OCI-LY3 (cell line): Measurements from ENCODE around the gene PSMD10.

Experiments
- H2AFZ ChIP-seq: fragments of 200-600, 300-600 bp; shearing (Covaris generic); 2 replicates; pipeline ENCODE4 v1.6.0; 2014; ENCODE audit warnings: antibody characterized with exemption, low read depth, low read length
- H3K27ac ChIP-seq: fragments of 200-600, 300-600 bp; sonication (generic); 2 replicates; pipeline ENCODE4 v1.5.1; 2014; ENCODE audit warnings: mild to moderate bottlenecking, low read length, moderate library complexity, mixed read lengths
- H3K27me3 ChIP-seq: fragments of 200-600, 300-600 bp; sonication (generic); 2 replicates; pipeline ENCODE4 v1.6.1; 2014; ENCODE audit warnings: low read depth, low read length, mixed read lengths
- H3K36me3 ChIP-seq: fragments of 200-600, 300-600 bp; sonication (generic); replicated peaks from 2 replicates; pipeline ENCODE3; 2014; ENCODE audit warnings: low read depth, low read length, mixed read lengths
- H3K4me1 ChIP-seq: fragments of 300-600, 200-600 bp; sonication (generic); 2 replicates; pipeline ENCODE4 v1.6.1; 2014; ENCODE audit warnings: low read length, mixed read lengths
- H3K4me2 ChIP-seq: fragments of 200-600, 300-600 bp; sonication (generic); 2 replicates; pipeline ENCODE4 v1.6.1; 2014; ENCODE audit warnings: low read length, mixed read lengths
- H3K4me3 ChIP-seq: fragments of 300-600, 200-600 bp; sonication (generic); 2 replicates; pipeline ENCODE4 v1.5.1; 2014; ENCODE audit warnings: antibody characterized with exemption, mild to moderate bottlenecking, low read length, moderate library complexity
- H3K79me2 ChIP-seq: fragments of 300-600, 200-600 bp; shearing (Covaris generic); 2 replicates; pipeline ENCODE4 v1.6.1; 2014; ENCODE audit warnings: mild to moderate bottlenecking, low read length, mixed read lengths
- H3K9ac ChIP-seq: fragments of 300-600, 200-600 bp; shearing (Covaris generic); 2 replicates; pipeline ENCODE4 v1.6.0; 2014; ENCODE audit warnings: mild to moderate bottlenecking, low read length, moderate library complexity
- H3K9me3 ChIP-seq: fragments of 200-600, 300-600 bp; shearing (Covaris generic); 2 replicates; pipeline ENCODE4 v1.6.1; 2014; ENCODE audit warnings: low read length, mixed read lengths; ENCODE audit not compliant: insufficient read depth
- H4K20me1 ChIP-seq: fragments of 200-600, 300-600 bp; sonication (generic); 2 replicates; pipeline ENCODE4 v1.6.1; 2016; ENCODE audit warnings: low read length, mixed read lengths; ENCODE audit not compliant: insufficient read depth
- CTCF ChIP-seq: fragments of 200-600, 300-600 bp; sonication (generic); IDR thresholded peaks from 2 replicates; pipeline ENCODE4 v1.5.1; 2014; ENCODE audit warnings: antibody characterized with exemption, low read length, low read depth
- EZH2phosphoT487 ChIP-seq: fragments of 200-600 bp; shearing (Covaris generic); IDR thresholded peaks from 2 replicates; pipeline ENCODE4 v1.6.1; 2018; ENCODE audit warnings: antibody characterized with exemption, mixed run types, low read depth

PSMD10 gene

GRCh38 chrX:108091878-108092291 is 543 bp upstream of the PSMD10 start:
- TF ChIP-seq CTCF (no peak), EZH2phosphoT487 (no peak)
- H2AFZ ChIP-seq: peak overlapping the region; percentile 81

GRCh38 chrX:108090491-108091263 is 665 bp downstream of the PSMD10 start:
- H3K27me3 ChIP-seq: no peaks in the 10 kb centered on the region
- peak overlapping the region; percentile 69 for H3K27ac ChIP-seq
- H3K36me3 ChIP-seq: peaks cover 6% of the 10 kb centered on the region
- peak overlapping the region; percentile 93 for H3K4me2 ChIP-seq
- H3K9me3 ChIP-seq: no peaks in the 10 kb centered on the region
- peak overlapping the region; percentile 99 for H3K4me3 ChIP-seq
- peak overlapping the region; percentile 67; the same call in 1 of the 2 replicates for H2AFZ ChIP-seq
- no peaks in the 10 kb centered on the region for H4K20me1 ChIP-seq
- TF ChIP-seq EZH2phosphoT487: no peak
- TF ChIP-seq CTCF: no peak
- H3K4me1 ChIP-seq: peaks cover 7% of the 10 kb centered on the region
- peaks cover 23% of the 10 kb centered on the region for H3K79me2 ChIP-seq
- H3K9ac ChIP-seq: peak overlapping the region; percentile 91

More at GRCh38 chrX:108091878-108092291, 543 bp upstream of the PSMD10 start:
- H3K4me2 ChIP-seq: peak overlapping the region; percentile 82
- peak overlapping the region; percentile 99 for H3K4me3 ChIP-seq
- H3K36me3 ChIP-seq: no peaks in the 10 kb centered on the region
- H4K20me1 ChIP-seq: no peaks in the 10 kb centered on the region
- no peaks in the 10 kb centered on the region for H3K9me3 ChIP-seq
- peaks cover 7% of the 10 kb centered on the region for H3K4me1 ChIP-seq
- H3K79me2 ChIP-seq: peaks cover 23% of the 10 kb centered on the region
- H3K9ac ChIP-seq: peak overlapping the region; percentile 64
- H3K27me3 ChIP-seq: no peaks in the 10 kb centered on the region
- H3K27ac ChIP-seq: no peak overlapping the region

GRCh38 chrX:108088511-108088910 is 2.8 kb downstream of the PSMD10 start:
- Histone ChIP-seq H2AFZ (no peak overlapping the region), H3K27me3 (no peaks in the 10 kb centered on the region), H4K20me1 (no peaks in the 10 kb centered on the region), H3K36me3 (peaks cover 10% of the 10 kb centered on the region), H3K4me1 (peaks cover 7% of the 10 kb centered on the region), H3K9me3 (no peaks in the 10 kb centered on the region), H3K4me3 (no peak overlapping the region), H3K9ac (no peak overlapping the region), H3K79me2 (peaks cover 23% of the 10 kb centered on the region), H3K4me2 (no peak overlapping the region), H3K27ac (no peak overlapping the region)
- TF ChIP-seq CTCF: no peak
- no peak for TF ChIP-seq EZH2phosphoT487

GRCh38 chrX:108087792-108088191 is 3.5 kb downstream of the PSMD10 start:
- H2AFZ ChIP-seq: no peak overlapping the region
- H3K4me2 ChIP-seq: no peak overlapping the region
- H4K20me1 ChIP-seq: no peaks in the 10 kb centered on the region
- H3K27me3 ChIP-seq: no peaks in the 10 kb centered on the region
- H3K27ac ChIP-seq: no peak overlapping the region
- H3K79me2 ChIP-seq: peaks cover 23% of the 10 kb centered on the region
- TF ChIP-seq EZH2phosphoT487 (no peak), CTCF (no peak)
- H3K36me3 ChIP-seq: peaks cover 10% of the 10 kb centered on the region
- H3K9me3 ChIP-seq: no peaks in the 10 kb centered on the region
- H3K9ac ChIP-seq: no peak overlapping the region
- no peak overlapping the region for H3K4me3 ChIP-seq
- H3K4me1 ChIP-seq: peaks cover 7% of the 10 kb centered on the region
